ENCODE data around the gene ALKBH1. TPM values are rescaled to one million over a fixed set of nuclear protein-coding genes. Genes with fewer than 3 reads are reported as not detected.

Gene ALKBH1
- polyA plus RNA-seq, 4 donors = 5.8 to 12.1 (median 9.5) TPM

DNA sequence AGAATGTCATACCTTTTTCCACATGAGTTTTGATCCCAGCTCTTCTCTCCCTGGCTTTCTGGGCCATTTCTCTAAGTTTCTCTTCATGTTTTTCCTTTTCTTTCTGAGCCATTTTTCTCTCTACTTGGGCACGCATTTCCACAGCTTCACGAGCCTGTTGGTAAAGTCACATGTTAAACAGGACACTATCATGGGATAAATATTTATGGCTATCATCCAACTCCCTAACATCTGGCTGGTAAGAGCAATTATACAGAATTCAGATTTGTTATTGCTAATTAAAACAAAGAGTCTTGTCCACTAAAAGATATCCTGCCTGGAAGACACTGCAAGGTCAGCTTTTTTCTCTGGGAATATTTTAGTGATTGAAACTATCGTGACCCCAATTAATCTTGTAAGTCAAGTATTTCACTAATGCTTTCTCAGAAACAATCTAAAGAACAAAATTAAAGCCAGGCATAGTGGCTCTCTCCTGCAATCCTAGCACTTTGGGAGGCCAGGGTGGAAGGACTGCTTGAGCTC is 23.2 kb upstream of the ALKBH1 start:
- no peak overlapping the region for H3K27ac ChIP-seq (ENCODE audit: low read depth in 1 of 3, low read length in 2 of 3)
- FAIRE-seq = no peak

DNA sequence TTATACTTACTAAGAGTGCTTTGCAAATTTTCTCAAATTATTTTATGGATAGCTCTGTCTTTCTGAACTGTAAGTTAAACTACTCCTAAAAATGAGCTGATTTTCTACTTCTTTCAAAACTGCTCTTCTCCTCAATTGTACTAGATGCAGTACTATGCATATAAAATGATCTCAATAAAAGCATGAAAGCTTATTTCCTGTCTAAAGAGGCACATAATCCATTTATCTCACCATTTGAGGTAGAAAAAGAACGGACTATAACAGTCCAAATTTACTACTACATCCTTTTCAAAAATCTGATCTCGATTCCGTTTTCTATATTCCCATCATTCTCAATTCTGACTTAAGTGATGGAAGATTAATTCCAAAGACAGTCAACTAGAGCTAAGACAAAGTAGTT is 14.5 kb upstream of the ALKBH1 start:
- FAIRE-seq (no peak), DNase-seq (no peak)
- Histone ChIP-seq H3K27ac (ENCODE audit: low read depth in 1 of 3, low read length in 2 of 3) (no peak overlapping the region), H3K4me1 (ENCODE audit: control insufficient read depth in 3 of 3, insufficient read depth in 2 of 3, low read depth in 1 of 3, low read length in 2 of 3) (no peaks in the 10 kb centered on the region), H3K27me3 (ENCODE audit: control insufficient read depth in 3 of 3, insufficient read depth in 3 of 3, low read length in 3 of 3) (no peaks in the 10 kb centered on the region), H3K9me3 (ENCODE audit: control insufficient read depth in 2 of 2, insufficient read depth in 1 of 2, low read depth in 1 of 2, low read length in 1 of 2) (no peaks in the 10 kb centered on the region), H3K4me3 (ENCODE audit: low read depth in 1 of 3, low read length in 3 of 3) (no peak overlapping the region), H3K36me3 (ENCODE audit: control insufficient read depth in 3 of 3, insufficient read depth in 2 of 3, low read depth in 1 of 3, low read length in 3 of 3) (peaks cover 15 to 46% (median 23%) of the 10 kb centered on the region in 3 donors)
- 97 to 98% (median 97%) methylated on average over 3 of the region's 3 CpGs for WGBS, 3 donors

More for the DNA sequence above, 23.2 kb upstream of the ALKBH1 start:
- Histone ChIP-seq H3K27me3 (ENCODE audit: control insufficient read depth in 3 of 3, insufficient read depth in 3 of 3, low read length in 3 of 3) (no peaks in the 10 kb centered on the region), H3K9me3 (ENCODE audit: control insufficient read depth in 2 of 2, insufficient read depth in 1 of 2, low read depth in 1 of 2, low read length in 1 of 2) (no peaks in the 10 kb centered on the region), H3K4me3 (ENCODE audit: low read depth in 1 of 3, low read length in 3 of 3) (no peak overlapping the region), H3K36me3 (ENCODE audit: control insufficient read depth in 3 of 3, insufficient read depth in 2 of 3, low read depth in 1 of 3, low read length in 3 of 3) (peaks cover 11 to 40% (median 19%) of the 10 kb centered on the region in 3 donors), H3K4me1 (ENCODE audit: control insufficient read depth in 3 of 3, insufficient read depth in 2 of 3, low read depth in 1 of 3, low read length in 2 of 3) (no peaks in the 10 kb centered on the region)
- 68 to 82% (median 74%) methylated on average over 3 of the region's 3 CpGs for WGBS, 3 donors
- no peak for DNase-seq

DNA sequence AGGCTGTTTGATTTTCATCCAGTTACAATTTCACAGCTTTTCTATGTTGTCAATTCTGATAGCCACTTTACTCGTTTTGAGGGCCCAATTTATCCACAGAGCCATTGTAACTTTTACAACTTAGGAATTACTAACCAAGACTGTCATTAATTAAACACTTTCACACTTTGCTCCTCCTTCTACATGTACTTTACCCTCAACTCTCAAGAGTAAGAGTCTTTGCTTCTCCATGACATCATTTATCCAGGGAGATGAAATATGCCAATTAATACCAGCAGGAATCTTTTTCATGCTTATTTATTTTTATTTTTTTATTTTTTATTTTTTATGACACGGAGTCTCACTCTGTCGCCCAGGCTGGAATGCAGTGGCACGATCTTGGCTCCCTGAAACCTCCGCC is 13.6 kb upstream of the ALKBH1 start:
- H3K27ac ChIP-seq (ENCODE audit: low read depth in 1 of 3, low read length in 2 of 3) = no peak overlapping the region
- DNase-seq (peak in 1 of 2 donors; percentile 62), FAIRE-seq (no peak)

GRCh38 chr14:77717608-77718305 is 9.9 kb upstream of the ALKBH1 start:
- H3K27ac ChIP-seq (ENCODE audit: low read depth in 1 of 3, low read length in 2 of 3) = no peak overlapping the region
- H3K27me3 ChIP-seq (ENCODE audit: control insufficient read depth in 3 of 3, insufficient read depth in 3 of 3, low read length in 3 of 3) = no peaks in the 10 kb centered on the region
- H3K4me3 ChIP-seq (ENCODE audit: low read depth in 1 of 3, low read length in 3 of 3) = no peak overlapping the region
- H3K4me1 ChIP-seq (ENCODE audit: control insufficient read depth in 3 of 3, insufficient read depth in 2 of 3, low read depth in 1 of 3, low read length in 2 of 3) = no peaks in the 10 kb centered on the region
- DNase-seq = no peak
- no peak for FAIRE-seq
- WGBS, 3 donors = 79 to 87% (median 84%) methylated on average over 5 of the region's 5 CpGs
- no peaks in the 10 kb centered on the region for H3K9me3 ChIP-seq (ENCODE audit: control insufficient read depth in 2 of 2, insufficient read depth in 1 of 2, low read depth in 1 of 2, low read length in 1 of 2)
- peaks cover 8 to 41% (median 18%) of the 10 kb centered on the region in 3 donors for H3K36me3 ChIP-seq (ENCODE audit: control insufficient read depth in 3 of 3, insufficient read depth in 2 of 3, low read depth in 1 of 3, low read length in 3 of 3)

More for the DNA sequence above, 13.6 kb upstream of the ALKBH1 start:
- Histone ChIP-seq H3K9me3 (ENCODE audit: control insufficient read depth in 2 of 2, insufficient read depth in 1 of 2, low read depth in 1 of 2, low read length in 1 of 2) (no peaks in the 10 kb centered on the region), H3K4me3 (ENCODE audit: low read depth in 1 of 3, low read length in 3 of 3) (no peak overlapping the region), H3K4me1 (ENCODE audit: control insufficient read depth in 3 of 3, insufficient read depth in 2 of 3, low read depth in 1 of 3, low read length in 2 of 3) (no peaks in the 10 kb centered on the region), H3K36me3 (ENCODE audit: control insufficient read depth in 3 of 3, insufficient read depth in 2 of 3, low read depth in 1 of 3, low read length in 3 of 3) (peaks cover 15 to 46% (median 23%) of the 10 kb centered on the region in 3 donors), H3K27me3 (ENCODE audit: control insufficient read depth in 3 of 3, insufficient read depth in 3 of 3, low read length in 3 of 3) (no peaks in the 10 kb centered on the region)
- WGBS, 3 donors = 75 to 86% (median 86%) methylated on average over 5 of the region's 5 CpGs

GRCh38 chr14:77714926-77715325 is 7.1 kb upstream of the ALKBH1 start:
- no peaks in the 10 kb centered on the region for H3K9me3 ChIP-seq (ENCODE audit: control insufficient read depth in 2 of 2, insufficient read depth in 1 of 2, low read depth in 1 of 2, low read length in 1 of 2)
- H3K27ac ChIP-seq (ENCODE audit: low read depth in 1 of 3, low read length in 2 of 3) = no peak overlapping the region
- DNase-seq = no peak
- H3K27me3 ChIP-seq (ENCODE audit: control insufficient read depth in 3 of 3, insufficient read depth in 3 of 3, low read length in 3 of 3) = no peaks in the 10 kb centered on the region
- no peak overlapping the region for H3K4me3 ChIP-seq (ENCODE audit: low read depth in 1 of 3, low read length in 3 of 3)
- H3K4me1 ChIP-seq (ENCODE audit: control insufficient read depth in 3 of 3, insufficient read depth in 2 of 3, low read depth in 1 of 3, low read length in 2 of 3) = peaks cover 0 to 5% (median 2%) of the 10 kb centered on the region in 3 donors
- peaks cover 8 to 46% (median 14%) of the 10 kb centered on the region in 3 donors for H3K36me3 ChIP-seq (ENCODE audit: control insufficient read depth in 3 of 3, insufficient read depth in 2 of 3, low read depth in 1 of 3, low read length in 3 of 3)
- 82 to 88% (median 86%) methylated on average over 6 of the region's 6 CpGs for WGBS, 3 donors
- FAIRE-seq = no peak

DNA sequence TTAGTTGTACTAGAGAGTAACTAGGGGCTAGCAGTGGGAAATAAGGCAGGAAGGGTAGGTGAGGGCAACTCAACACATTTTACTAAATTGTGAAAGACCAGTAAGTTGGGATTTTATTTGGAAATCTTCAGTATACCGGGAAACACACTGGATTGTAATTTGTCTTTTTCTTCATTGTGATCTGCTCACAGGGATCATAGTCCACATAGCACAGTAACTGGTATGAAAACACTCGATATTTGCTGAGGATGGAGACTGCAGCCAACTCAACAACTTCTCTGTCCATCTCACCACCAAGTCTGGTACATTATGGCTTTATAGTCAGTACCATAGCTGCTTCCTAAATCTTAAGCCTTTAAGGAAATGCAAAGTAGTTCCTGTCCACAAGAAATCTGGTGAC is 2.5 kb upstream of the ALKBH1 start:
- Histone ChIP-seq H3K9me3 (ENCODE audit: control insufficient read depth in 2 of 2, insufficient read depth in 1 of 2, low read depth in 1 of 2, low read length in 1 of 2) (no peaks in the 10 kb centered on the region), H3K27me3 (ENCODE audit: control insufficient read depth in 3 of 3, insufficient read depth in 3 of 3, low read length in 3 of 3) (no peaks in the 10 kb centered on the region), H3K4me3 (ENCODE audit: low read depth in 1 of 3, low read length in 3 of 3) (no peak overlapping the region), H3K27ac (ENCODE audit: low read depth in 1 of 3, low read length in 2 of 3) (no peak overlapping the region), H3K36me3 (ENCODE audit: control insufficient read depth in 3 of 3, insufficient read depth in 2 of 3, low read depth in 1 of 3, low read length in 3 of 3) (peaks cover 3 to 23% (median 8%) of the 10 kb centered on the region in 3 donors), H3K4me1 (ENCODE audit: control insufficient read depth in 3 of 3, insufficient read depth in 2 of 3, low read depth in 1 of 3, low read length in 2 of 3) (peaks cover 4 to 15% (median 13%) of the 10 kb centered on the region in 3 donors)
- 28 to 67% (median 43%) methylated on average over 2 of the region's 2 CpGs for WGBS, 3 donors
- FAIRE-seq = no peak
- DNase-seq = no peak

- Histone ChIP-seq H3K27me3 (ENCODE audit: control insufficient read depth in 3 of 3, insufficient read depth in 3 of 3, low read length in 3 of 3) (no peaks in the 10 kb centered on the region), H3K4me3 (ENCODE audit: low read depth in 1 of 3, low read length in 3 of 3) (peak overlapping the region in 2 of 3 donors; percentile 21 to 100), H3K4me1 (ENCODE audit: control insufficient read depth in 3 of 3, insufficient read depth in 2 of 3, low read depth in 1 of 3, low read length in 2 of 3) (peaks cover 4 to 15% (median 13%) of the 10 kb centered on the region in 3 donors), H3K27ac (ENCODE audit: low read depth in 1 of 3, low read length in 2 of 3) (no peak overlapping the region), H3K36me3 (ENCODE audit: control insufficient read depth in 3 of 3, insufficient read depth in 2 of 3, low read depth in 1 of 3, low read length in 3 of 3) (peaks cover 3 to 20% (median 5%) of the 10 kb centered on the region in 3 donors), H3K9me3 (ENCODE audit: control insufficient read depth in 2 of 2, insufficient read depth in 1 of 2, low read depth in 1 of 2, low read length in 1 of 2) (no peaks in the 10 kb centered on the region)
- WGBS, 3 donors = 48 to 58% (median 49%) methylated on average over 3 of the region's 3 CpGs
- no peak for DNase-seq
- FAIRE-seq = no peak
Observed at GRCh38 chr14:77709412-77709811, 1.6 kb upstream of the ALKBH1 start.

DNA sequence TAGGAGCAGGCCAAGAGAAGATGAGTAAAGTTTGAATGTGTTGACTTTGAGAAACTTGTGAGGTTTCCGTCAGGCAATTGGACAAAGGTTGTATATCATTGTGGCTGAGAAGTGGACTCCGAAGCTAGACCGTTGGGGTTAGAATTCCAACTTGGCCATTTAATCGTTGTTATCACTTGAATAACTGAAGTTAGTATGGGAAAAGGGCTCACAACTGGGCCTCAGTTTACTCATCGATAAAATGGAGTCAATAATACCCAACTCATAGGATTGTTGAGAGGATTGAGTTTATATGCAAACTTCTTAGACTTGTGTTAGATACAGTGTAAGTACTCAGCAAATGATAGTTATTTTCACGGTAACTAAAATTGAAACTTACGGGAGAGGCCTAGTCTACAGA is 926 bp upstream of the ALKBH1 start:
- WGBS, 3 donors = 3 to 11% (median 6%) methylated on average over 7 of the region's 7 CpGs
- Histone ChIP-seq H3K4me1 (ENCODE audit: control insufficient read depth in 3 of 3, insufficient read depth in 2 of 3, low read depth in 1 of 3, low read length in 2 of 3) (peaks cover 4 to 15% (median 13%) of the 10 kb centered on the region in 3 donors), H3K27me3 (ENCODE audit: control insufficient read depth in 3 of 3, insufficient read depth in 3 of 3, low read length in 3 of 3) (no peaks in the 10 kb centered on the region), H3K36me3 (ENCODE audit: control insufficient read depth in 3 of 3, insufficient read depth in 2 of 3, low read depth in 1 of 3, low read length in 3 of 3) (peaks cover 2 to 17% (median 5%) of the 10 kb centered on the region in 3 donors), H3K27ac (ENCODE audit: low read depth in 1 of 3, low read length in 2 of 3) (no peak overlapping the region), H3K9me3 (ENCODE audit: control insufficient read depth in 2 of 2, insufficient read depth in 1 of 2, low read depth in 1 of 2, low read length in 1 of 2) (no peaks in the 10 kb centered on the region), H3K4me3 (ENCODE audit: low read depth in 1 of 3, low read length in 3 of 3) (peak overlapping the region; percentile 61 to 100 (median 83))
- FAIRE-seq (no peak), DNase-seq (peak; percentile 25 to 37)
